NB4 (cell line): ENCODE results near the gene IL12B.

Experiments used
- CTCF ChIP-seq: IDR thresholded peaks from one replicate; pipeline ENCODE4 v1.5.1; 2012; ENCODE audit warnings: low read depth, low read length
- MAX ChIP-seq: IDR thresholded peaks from 2 replicates; pipeline ENCODE4 v1.6.1; 2011; ENCODE audit warnings: low read depth, low read length
- POLR2A ChIP-seq: IDR thresholded peaks from 2 replicates; pipeline ENCODE4 v1.6.1; 2011; ENCODE audit warnings: mild to moderate bottlenecking; ENCODE audit not compliant: insufficient read length; ENCODE audit errors: extremely low read depth

- TF ChIP-seq POLR2A (no peak), CTCF (no peak), MAX (no peak)
These were observed 2.7 kb upstream of the IL12B start for GRCh38 chr5:159332800-159333544.
